Measurements from ENCODE around the gene LPGAT1.

GRCh38 chr1:211870156-211870555 is 39.6 kb upstream of the LPGAT1 start:
- TF ChIP-seq CTCF (IDR thresholded peaks at IDR 0.05 in 2 of 3, conservative IDR thresholded peaks at IDR 0.05 in 1 of 3; ENCODE audit: borderline replicate concordance in 1 of 3, insufficient read depth in 1 of 3, low read depth in 2 of 3, low read length in 2 of 3) (no peak), REST (IDR thresholded peaks at IDR 0.05; ENCODE audit: low read depth) (no peak), MAX (IDR thresholded peaks at IDR 0.05) (no peak), POLR2A (IDR thresholded peaks at IDR 0.05; ENCODE audit: borderline replicate concordance, extremely low read depth, insufficient read depth, insufficient read length) (no peak), SIN3A (IDR thresholded peaks at IDR 0.05; ENCODE audit: low read depth) (no peak), ZNF274 (IDR thresholded peaks at IDR 0.05; ENCODE audit: low read depth, low read length) (no peak), POLR2AphosphoS5 (IDR thresholded peaks at IDR 0.05; ENCODE audit: low read depth, low read length) (no peak), TCF7L2 (IDR thresholded peaks at IDR 0.05; ENCODE audit: borderline replicate concordance, extremely low read depth, insufficient read depth, insufficient read length) (no peak)

Data from HCT116 (cell line).